ENCODE results near the gene SLC33A1. TPM values are rescaled to one million over a fixed set of nuclear protein-coding genes. Genes with fewer than 3 reads are reported as not detected.

The SLC33A1 gene
- total RNA-seq, 1 experiment from 2014 or later: 26.1 TPM

DNA sequence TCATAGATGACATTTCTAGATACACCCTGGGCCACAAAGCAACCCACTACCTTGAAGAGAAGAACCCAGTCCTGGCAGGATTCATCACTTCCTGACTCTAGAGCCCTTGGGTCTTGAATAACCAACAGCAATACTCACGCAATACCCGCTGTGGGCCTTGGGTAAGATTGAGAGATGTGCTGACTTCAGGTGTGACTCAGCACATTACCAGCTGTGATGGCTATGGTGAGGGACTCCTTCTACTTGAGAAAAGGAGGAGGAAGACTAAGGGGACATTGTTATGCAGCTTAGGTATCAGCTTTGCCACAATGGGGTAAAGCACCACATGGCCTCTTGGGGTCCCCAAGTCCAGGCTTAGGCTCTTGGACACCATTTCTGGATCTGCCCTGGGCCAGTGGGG lies 63.0 kb downstream of the SLC33A1 start:
- ChIA-PET POLR2A (ENCODE audit: low non-redundant PET) (no interaction called here), CTCF (no interaction called here)
- Histone ChIP-seq H3K27me3 (replicated peaks; ENCODE audit: insufficient read depth, low read depth, low read length, poor library complexity) (no peaks in the 10 kb centered on the region), H3K27ac (ENCODE audit: low read depth, low read length, poor library complexity, severe bottlenecking) (no peak overlapping the region), H3K4me1 (ENCODE audit: insufficient read depth, low read length, poor library complexity, severe bottlenecking) (no peaks in the 10 kb centered on the region), H3K4me3 (ENCODE audit: low read depth, low read length, poor library complexity, severe bottlenecking) (no peak overlapping the region), H3K9me3 (ENCODE audit: low read depth, low read length, poor library complexity, severe bottlenecking) (no peaks in the 10 kb centered on the region), H3K36me3 (ENCODE audit: insufficient read depth, low read length, poor library complexity, severe bottlenecking) (peaks cover 4% of the 10 kb centered on the region)
- no TSS peak for BruUV-seq (replicated peaks)
- TF ChIP-seq EZH2 (IDR thresholded peaks at IDR 0.05; ENCODE audit: borderline replicate concordance, low read depth, low read length, poor library complexity, severe bottlenecking): no peak
- TF ChIP-seq, protein P1, sequence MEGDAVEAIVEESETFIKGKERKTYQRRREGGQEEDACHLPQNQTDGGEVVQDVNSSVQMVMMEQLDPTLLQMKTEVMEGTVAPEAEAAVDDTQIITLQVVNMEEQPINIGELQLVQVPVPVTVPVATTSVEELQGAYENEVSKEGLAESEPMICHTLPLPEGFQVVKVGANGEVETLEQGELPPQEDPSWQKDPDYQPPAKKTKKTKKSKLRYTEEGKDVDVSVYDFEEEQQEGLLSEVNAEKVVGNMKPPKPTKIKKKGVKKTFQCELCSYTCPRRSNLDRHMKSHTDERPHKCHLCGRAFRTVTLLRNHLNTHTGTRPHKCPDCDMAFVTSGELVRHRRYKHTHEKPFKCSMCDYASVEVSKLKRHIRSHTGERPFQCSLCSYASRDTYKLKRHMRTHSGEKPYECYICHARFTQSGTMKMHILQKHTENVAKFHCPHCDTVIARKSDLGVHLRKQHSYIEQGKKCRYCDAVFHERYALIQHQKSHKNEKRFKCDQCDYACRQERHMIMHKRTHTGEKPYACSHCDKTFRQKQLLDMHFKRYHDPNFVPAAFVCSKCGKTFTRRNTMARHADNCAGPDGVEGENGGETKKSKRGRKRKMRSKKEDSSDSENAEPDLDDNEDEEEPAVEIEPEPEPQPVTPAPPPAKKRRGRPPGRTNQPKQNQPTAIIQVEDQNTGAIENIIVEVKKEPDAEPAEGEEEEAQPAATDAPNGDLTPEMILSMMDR (conservative IDR thresholded peaks at IDR 0.05; ENCODE audit: low read depth, low read length): no peak
- intact Hi-C loops (cut with micrococcal nuclease; ENCODE audit: unreplicated experiment): no loop called here
- peak; percentile 10 for DNase-seq (ENCODE audit: low spot score)

DNA sequence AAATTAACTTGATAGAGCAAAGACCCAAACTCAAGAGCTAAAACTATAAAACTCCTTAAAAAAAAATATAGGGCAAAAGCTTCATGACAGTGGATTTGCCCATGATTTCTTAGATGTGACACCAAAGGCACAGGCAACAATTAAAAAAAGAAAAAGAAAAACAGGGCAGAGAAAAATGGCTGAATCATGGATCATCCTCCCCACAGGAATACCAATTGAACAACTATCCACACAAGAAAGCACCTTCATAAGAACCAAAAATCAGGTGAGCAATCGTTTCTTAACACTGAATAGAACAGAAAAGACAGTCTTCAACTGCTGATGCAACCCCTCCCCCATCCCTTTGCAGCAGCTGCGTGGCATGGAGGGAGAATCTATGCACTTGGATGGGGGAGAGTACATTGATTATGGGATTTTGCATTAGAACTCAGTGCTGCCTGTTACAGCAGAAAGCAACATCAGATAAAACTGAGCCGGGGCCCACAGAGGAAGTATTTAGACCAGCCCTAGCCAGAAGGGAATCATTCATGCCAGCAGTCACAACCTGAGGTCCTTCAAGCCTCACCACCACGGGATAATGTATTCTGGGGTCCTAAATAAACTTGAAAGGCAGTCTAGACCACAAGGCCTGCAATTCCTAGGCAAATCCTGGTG lies 63.8 kb downstream of the SLC33A1 start:
- Histone ChIP-seq H3K36me3 (ENCODE audit: insufficient read depth, low read length, poor library complexity, severe bottlenecking) (peaks cover 4% of the 10 kb centered on the region), H3K4me1 (ENCODE audit: insufficient read depth, low read length, poor library complexity, severe bottlenecking) (no peaks in the 10 kb centered on the region), H3K27ac (ENCODE audit: low read depth, low read length, poor library complexity, severe bottlenecking) (no peak overlapping the region), H3K4me3 (ENCODE audit: low read depth, low read length, poor library complexity, severe bottlenecking) (no peak overlapping the region), H3K9me3 (ENCODE audit: low read depth, low read length, poor library complexity, severe bottlenecking) (no peaks in the 10 kb centered on the region), H3K27me3 (replicated peaks; ENCODE audit: insufficient read depth, low read depth, low read length, poor library complexity) (no peaks in the 10 kb centered on the region)
- intact Hi-C loops (cut with micrococcal nuclease; ENCODE audit: unreplicated experiment): no loop called here
- POLR2A ChIA-PET (ENCODE audit: low non-redundant PET): no interaction called here
- TF ChIP-seq EZH2 (IDR thresholded peaks at IDR 0.05; ENCODE audit: borderline replicate concordance, low read depth, low read length, poor library complexity, severe bottlenecking): no peak
- TF ChIP-seq, protein P1 (conservative IDR thresholded peaks at IDR 0.05; ENCODE audit: low read depth, low read length): no peak
- no TSS peak for BruUV-seq (replicated peaks)
- CTCF ChIA-PET: no interaction called here
- no peak for DNase-seq (ENCODE audit: low spot score)

DNA sequence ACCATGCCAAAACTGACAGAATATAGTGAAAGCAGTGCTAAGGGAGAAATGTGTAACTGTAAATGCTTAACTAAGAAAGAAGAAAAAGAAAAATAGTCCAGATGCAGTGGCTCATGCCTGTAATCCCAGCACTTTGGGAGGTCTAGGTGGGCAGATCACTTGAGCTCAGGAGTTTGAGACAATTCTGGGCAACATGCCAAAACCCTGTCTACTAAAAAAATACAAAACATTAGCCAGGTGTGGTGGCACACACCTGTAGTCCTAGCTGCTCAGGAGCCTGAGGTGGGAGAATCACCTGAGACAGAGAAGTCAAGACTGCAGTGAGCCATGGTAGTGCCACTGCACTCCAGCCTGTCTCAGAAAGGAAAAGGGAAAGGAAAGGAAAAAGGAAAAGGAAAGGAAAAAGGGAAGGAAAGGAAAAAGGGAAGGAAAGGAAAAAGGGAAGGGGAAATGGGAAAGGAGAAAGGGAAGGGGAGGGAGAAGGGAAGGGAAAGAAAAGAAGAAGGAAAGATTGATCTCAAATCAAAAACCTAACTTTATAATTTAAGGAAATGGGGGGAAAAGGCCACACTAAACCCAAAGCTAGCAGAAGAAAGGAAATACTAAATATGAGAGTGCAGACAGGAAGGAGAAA lies 68.4 kb downstream of the SLC33A1 start:
- DNase-seq (ENCODE audit: low spot score): no peak
- BruUV-seq (replicated peaks): no TSS peak
- Histone ChIP-seq H3K27me3 (replicated peaks; ENCODE audit: insufficient read depth, low read depth, low read length, poor library complexity) (no peaks in the 10 kb centered on the region), H3K4me1 (ENCODE audit: insufficient read depth, low read length, poor library complexity, severe bottlenecking) (no peaks in the 10 kb centered on the region), H3K36me3 (ENCODE audit: insufficient read depth, low read length, poor library complexity, severe bottlenecking) (peaks cover under 1% of the 10 kb centered on the region), H3K4me3 (ENCODE audit: low read depth, low read length, poor library complexity, severe bottlenecking) (no peak overlapping the region), H3K27ac (ENCODE audit: low read depth, low read length, poor library complexity, severe bottlenecking) (no peak overlapping the region), H3K9me3 (ENCODE audit: low read depth, low read length, poor library complexity, severe bottlenecking) (peaks cover 13% of the 10 kb centered on the region)
- TF ChIP-seq, protein P1 (conservative IDR thresholded peaks at IDR 0.05; ENCODE audit: low read depth, low read length): no peak
- TF ChIP-seq EZH2 (IDR thresholded peaks at IDR 0.05; ENCODE audit: borderline replicate concordance, low read depth, low read length, poor library complexity, severe bottlenecking): no peak
- ChIA-PET CTCF (no interaction called here), POLR2A (ENCODE audit: low non-redundant PET) (no interaction called here)
- intact Hi-C loops (cut with micrococcal nuclease; ENCODE audit: unreplicated experiment): no loop called here

All from A673 (cell line).